Type B pancreatic cell (in vitro differentiated cells): ENCODE data around the gene TSHB. TPM values are rescaled to one million over a fixed set of nuclear protein-coding genes. Genes with fewer than 3 reads are reported as not detected.
"Not testable (repeated sequence)": the region's sequence is repeated elsewhere in the genome, so short reads cannot be mapped to it uniquely, and the experiment has no call there.

ENCODE experiments used
- DNase-seq: peaks from one replicate; pipeline ENCODE4 v3.0.0; 2021; ENCODE audit warnings: mixed read lengths; ENCODE audit not compliant: unreplicated experiment; ENCODE audit errors: extremely low spot score
- H3K27ac Mint-ChIP-seq: 2 replicates; pipeline ENCODE4 v1.8.0; 2021; ENCODE audit warnings: mild to moderate bottlenecking, mixed read lengths
- H3K27me3 Mint-ChIP-seq: 2 replicates; pipeline ENCODE4 v1.8.0; 2021; ENCODE audit warnings: mixed read lengths
- H3K36me3 Mint-ChIP-seq: 2 replicates; pipeline ENCODE4 v1.8.0; 2021; ENCODE audit warnings: mixed read lengths
- H3K4me1 Mint-ChIP-seq: one replicate; pipeline ENCODE4 v1.8.0; 2021; ENCODE audit warnings: mixed read lengths; ENCODE audit not compliant: unreplicated experiment
- H3K4me3 Mint-ChIP-seq: 2 replicates; pipeline ENCODE4 v1.8.0; 2021; ENCODE audit warnings: mild to moderate bottlenecking, mixed read lengths
- H3K9me3 Mint-ChIP-seq: 2 replicates; pipeline ENCODE4 v1.8.0; 2021; ENCODE audit warnings: mixed read lengths
- total RNA-seq: library from RNA; stranded (reverse); gene quantifications from 2 replicates; pipeline ENCODE4 v1.2.1, GENCODE V29; 2021; ENCODE audit warnings: low replicate concordance
- TF ChIP-seq, protein P1 (sequence below): fragments of 200-600 bp; sonication (generic); conservative IDR thresholded peaks from 2 replicates; pipeline ENCODE4 v1.5.0; 2021; ENCODE audit warnings: antibody characterized with exemption, mild to moderate bottlenecking

TSHB gene
- total RNA-seq, 1 donor from 2014 or later: not detected

DNA sequence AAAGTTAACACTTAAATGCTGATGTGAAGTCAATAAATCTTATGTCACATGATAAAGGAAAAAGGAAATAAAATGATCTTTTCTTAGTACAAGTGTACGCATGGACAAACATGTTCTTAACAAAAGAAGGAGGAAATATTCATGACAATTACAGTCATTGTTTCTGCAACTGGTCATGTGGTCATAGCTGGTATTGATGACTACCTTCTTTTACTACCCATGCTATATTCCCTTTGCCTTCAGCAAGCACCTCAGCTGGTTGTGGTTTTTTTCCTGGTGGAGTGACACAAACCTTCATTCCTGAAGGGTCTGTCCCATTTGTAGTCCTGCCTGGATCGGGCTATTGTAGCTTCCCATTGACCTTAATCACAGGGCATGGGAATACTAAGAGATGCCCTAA lies 23.4 kb upstream of the TSHB start:
- Mint-ChIP-seq H3K9me3 (no peaks in the 10 kb centered on the region), H3K27ac (no peak overlapping the region), H3K4me1 (no peaks in the 10 kb centered on the region), H3K27me3 (peaks cover 6% of the 10 kb centered on the region), H3K36me3 (no peaks in the 10 kb centered on the region), H3K4me3 (no peak overlapping the region)
- TF ChIP-seq, protein P1, sequence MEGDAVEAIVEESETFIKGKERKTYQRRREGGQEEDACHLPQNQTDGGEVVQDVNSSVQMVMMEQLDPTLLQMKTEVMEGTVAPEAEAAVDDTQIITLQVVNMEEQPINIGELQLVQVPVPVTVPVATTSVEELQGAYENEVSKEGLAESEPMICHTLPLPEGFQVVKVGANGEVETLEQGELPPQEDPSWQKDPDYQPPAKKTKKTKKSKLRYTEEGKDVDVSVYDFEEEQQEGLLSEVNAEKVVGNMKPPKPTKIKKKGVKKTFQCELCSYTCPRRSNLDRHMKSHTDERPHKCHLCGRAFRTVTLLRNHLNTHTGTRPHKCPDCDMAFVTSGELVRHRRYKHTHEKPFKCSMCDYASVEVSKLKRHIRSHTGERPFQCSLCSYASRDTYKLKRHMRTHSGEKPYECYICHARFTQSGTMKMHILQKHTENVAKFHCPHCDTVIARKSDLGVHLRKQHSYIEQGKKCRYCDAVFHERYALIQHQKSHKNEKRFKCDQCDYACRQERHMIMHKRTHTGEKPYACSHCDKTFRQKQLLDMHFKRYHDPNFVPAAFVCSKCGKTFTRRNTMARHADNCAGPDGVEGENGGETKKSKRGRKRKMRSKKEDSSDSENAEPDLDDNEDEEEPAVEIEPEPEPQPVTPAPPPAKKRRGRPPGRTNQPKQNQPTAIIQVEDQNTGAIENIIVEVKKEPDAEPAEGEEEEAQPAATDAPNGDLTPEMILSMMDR: no peak
- DNase-seq: no peak

DNA sequence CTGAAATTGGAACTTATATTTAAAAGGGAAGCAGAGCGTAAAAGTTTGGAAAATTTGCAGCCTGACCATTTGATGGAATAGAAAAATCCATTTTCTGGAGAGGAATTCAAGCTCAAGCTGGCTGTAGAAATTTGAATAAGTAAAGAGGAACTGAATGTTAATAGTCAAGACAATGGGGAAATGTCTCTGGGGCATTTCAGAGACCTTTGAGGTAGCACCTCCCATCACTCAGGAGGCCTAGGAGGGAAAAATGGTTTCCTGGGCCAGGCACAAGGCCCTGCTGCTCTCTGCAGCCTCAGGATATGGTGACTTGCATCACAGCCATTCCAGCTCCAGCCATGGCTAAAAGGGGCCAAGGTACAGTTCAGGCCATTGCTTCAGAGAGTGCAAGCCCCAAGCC lies 17.6 kb upstream of the TSHB start:
- H3K4me3 Mint-ChIP-seq: no peak overlapping the region
- no peaks in the 10 kb centered on the region for H3K9me3 Mint-ChIP-seq
- no peaks in the 10 kb centered on the region for H3K36me3 Mint-ChIP-seq
- DNase-seq: no peak
- no peaks in the 10 kb centered on the region for H3K4me1 Mint-ChIP-seq
- H3K27ac Mint-ChIP-seq: no peak overlapping the region
- no peaks in the 10 kb centered on the region for H3K27me3 Mint-ChIP-seq
- TF ChIP-seq, protein P1: no peak

DNA sequence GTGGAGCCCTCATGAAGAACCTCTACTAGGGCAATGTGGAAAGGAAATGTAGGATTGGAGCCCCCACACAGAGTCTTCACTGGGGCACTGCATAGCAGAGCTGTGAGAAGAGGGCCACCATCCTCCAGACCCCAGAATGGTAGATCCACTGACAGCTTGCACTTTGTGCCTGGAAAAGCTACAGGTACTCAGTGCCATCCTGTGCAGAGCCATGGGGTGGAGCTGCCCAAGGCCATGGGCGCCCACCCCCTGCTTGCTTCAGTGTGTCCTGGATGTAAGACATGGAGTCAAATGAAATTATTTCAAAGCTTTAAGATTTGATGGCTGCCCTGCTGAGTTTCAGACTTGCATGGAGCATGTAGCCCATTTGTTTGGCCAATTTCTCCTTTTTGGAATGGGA lies 17.2 kb upstream of the TSHB start:
- H3K36me3 Mint-ChIP-seq: no peaks in the 10 kb centered on the region
- no peaks in the 10 kb centered on the region for H3K4me1 Mint-ChIP-seq
- H3K9me3 Mint-ChIP-seq: no peaks in the 10 kb centered on the region
- H3K27me3 Mint-ChIP-seq: no peaks in the 10 kb centered on the region
- DNase-seq: no peak
- TF ChIP-seq, protein P1: no peak
- H3K27ac Mint-ChIP-seq: no peak overlapping the region
- H3K4me3 Mint-ChIP-seq: no peak overlapping the region

GRCh38 chr1:115013792-115014191 lies 15.8 kb upstream of the TSHB start:
- Mint-ChIP-seq H3K27ac (no peak overlapping the region), H3K36me3 (no peaks in the 10 kb centered on the region), H3K4me1 (no peaks in the 10 kb centered on the region), H3K4me3 (no peak overlapping the region), H3K9me3 (no peaks in the 10 kb centered on the region), H3K27me3 (no peaks in the 10 kb centered on the region)
- TF ChIP-seq, protein P1: no peak
- no peak for DNase-seq

DNA sequence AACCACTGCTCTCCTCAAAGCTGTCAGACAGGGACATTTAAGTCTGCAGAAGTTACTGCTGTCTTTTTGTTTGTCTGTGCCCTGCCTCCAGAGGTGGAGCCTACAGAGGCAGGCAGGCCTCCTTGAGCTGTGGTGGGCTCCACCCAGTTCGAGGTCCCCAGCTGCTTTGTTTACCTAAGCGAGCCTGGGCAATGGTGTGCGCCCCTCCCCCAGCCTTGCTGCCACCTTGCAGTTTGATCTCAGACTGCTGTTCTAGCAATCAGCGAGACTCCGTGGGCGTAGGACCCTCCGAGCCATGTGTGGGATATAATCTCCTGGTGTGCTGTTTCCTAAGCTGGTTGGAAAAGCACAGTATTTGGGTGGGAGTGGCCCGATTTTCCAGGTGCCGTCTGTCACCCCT lies 10.1 kb upstream of the TSHB start:
- H3K27ac Mint-ChIP-seq, DNase-seq, H3K4me1 Mint-ChIP-seq, H3K4me3 Mint-ChIP-seq, H3K9me3 Mint-ChIP-seq, H3K36me3 Mint-ChIP-seq: not testable (repeated sequence)
- H3K27me3 Mint-ChIP-seq: peaks cover 13% of the 10 kb centered on the region

GRCh38 chr1:115021145-115021544 lies 8.5 kb upstream of the TSHB start:
- no peak overlapping the region for H3K27ac Mint-ChIP-seq
- no peaks in the 10 kb centered on the region for H3K36me3 Mint-ChIP-seq
- H3K4me3 Mint-ChIP-seq: no peak overlapping the region
- DNase-seq: no peak
- H3K9me3 Mint-ChIP-seq: no peaks in the 10 kb centered on the region
- peaks cover 13% of the 10 kb centered on the region for H3K27me3 Mint-ChIP-seq
- no peaks in the 10 kb centered on the region for H3K4me1 Mint-ChIP-seq
- TF ChIP-seq, protein P1: no peak
